Activated CD8-positive, alpha-beta T cell treated with anti-CD3 and anti-CD28 coated beads, Interleukin-2, amount 10 ng/mL, durations not matched to agents 7 days and 5 days (primary cell): Measurements from ENCODE around the gene CLEC4F. TPM values are rescaled to one million over a fixed set of nuclear protein-coding genes. Genes with fewer than 3 reads are reported as not detected.

ENCODE experiments used
- ATAC-seq: fragments of 150-1000 bp; cut with Tn5 transposase; one replicate; pipeline ENCODE4 v1.10.0; 2021; ENCODE audit warnings: moderate library complexity
- CTCF ChIA-PET: fragments of 350-600 bp; sonication (Branson Sonifier 250); formaldehyde crosslinking; loops from one replicate; lab custom pipeline; 2021; ENCODE audit warnings: antibody characterized with exemption; lab: Charles Lee
- POLR2A ChIA-PET: fragments of 350-600 bp; sonication (Branson Sonifier 250); formaldehyde crosslinking; loops from one replicate; lab custom pipeline; 2021; ENCODE audit warnings: antibody characterized with exemption; lab: Charles Lee
- DNase-seq: peaks from one replicate; pipeline ENCODE4 v3.0.0-alpha.2; 2020
- H3K27ac Mint-ChIP-seq: one replicate; pipeline ENCODE4 v1.8.0; 2021; ENCODE audit warnings: mild to moderate bottlenecking, mixed read lengths
- H3K27me3 Mint-ChIP-seq: one replicate; pipeline ENCODE4 v1.8.0; 2021; ENCODE audit warnings: low read depth, mixed read lengths
- H3K36me3 Mint-ChIP-seq: one replicate; pipeline ENCODE4 v1.8.0; 2021; ENCODE audit warnings: low read depth, mixed read lengths
- H3K4me1 Mint-ChIP-seq: one replicate; pipeline ENCODE4 v1.8.0; 2021; ENCODE audit warnings: low read depth, mixed read lengths
- H3K4me3 Mint-ChIP-seq: one replicate; pipeline ENCODE4 v1.8.0; 2021; ENCODE audit warnings: mild to moderate bottlenecking, mixed read lengths
- H3K9me3 Mint-ChIP-seq: one replicate; pipeline ENCODE4 v1.8.0; 2022; ENCODE audit warnings: mixed read lengths; ENCODE audit not compliant: insufficient read depth
- total RNA-seq, 2 experiments: library from RNA; stranded (reverse); gene quantifications; one replicate each; pipeline ENCODE4 v1.2.3, GENCODE V29; 2021

The CLEC4F gene, protein sequence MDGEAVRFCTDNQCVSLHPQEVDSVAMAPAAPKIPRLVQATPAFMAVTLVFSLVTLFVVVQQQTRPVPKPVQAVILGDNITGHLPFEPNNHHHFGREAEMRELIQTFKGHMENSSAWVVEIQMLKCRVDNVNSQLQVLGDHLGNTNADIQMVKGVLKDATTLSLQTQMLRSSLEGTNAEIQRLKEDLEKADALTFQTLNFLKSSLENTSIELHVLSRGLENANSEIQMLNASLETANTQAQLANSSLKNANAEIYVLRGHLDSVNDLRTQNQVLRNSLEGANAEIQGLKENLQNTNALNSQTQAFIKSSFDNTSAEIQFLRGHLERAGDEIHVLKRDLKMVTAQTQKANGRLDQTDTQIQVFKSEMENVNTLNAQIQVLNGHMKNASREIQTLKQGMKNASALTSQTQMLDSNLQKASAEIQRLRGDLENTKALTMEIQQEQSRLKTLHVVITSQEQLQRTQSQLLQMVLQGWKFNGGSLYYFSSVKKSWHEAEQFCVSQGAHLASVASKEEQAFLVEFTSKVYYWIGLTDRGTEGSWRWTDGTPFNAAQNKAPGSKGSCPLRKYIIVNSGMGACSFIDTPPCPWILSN
- not detected for total RNA-seq

GRCh38 chr2:70820499-70820898 is at the start of gene CLEC4F:
Gene CLEC4F (minus strand): TSS chr2:70820599. CDS start chr2:70820523, 76 bp downstream.
- DNase-seq, result no peak
- H3K27me3 Mint-ChIP-seq, result peaks cover 5% of the 10 kb centered on the region
- H3K9me3 Mint-ChIP-seq, result no peaks in the 10 kb centered on the region
- no peak within 1 kb of the TSS for H3K4me3 Mint-ChIP-seq
- no peaks in the 10 kb centered on the region for H3K36me3 Mint-ChIP-seq
- ATAC-seq, result no peak
- peaks cover 13% of the 10 kb centered on the region for H3K4me1 Mint-ChIP-seq
- POLR2A ChIA-PET, result no interaction called here
- CTCF ChIA-PET, result no interaction called here
- no peak within 1 kb of the TSS for H3K27ac Mint-ChIP-seq

DNA sequence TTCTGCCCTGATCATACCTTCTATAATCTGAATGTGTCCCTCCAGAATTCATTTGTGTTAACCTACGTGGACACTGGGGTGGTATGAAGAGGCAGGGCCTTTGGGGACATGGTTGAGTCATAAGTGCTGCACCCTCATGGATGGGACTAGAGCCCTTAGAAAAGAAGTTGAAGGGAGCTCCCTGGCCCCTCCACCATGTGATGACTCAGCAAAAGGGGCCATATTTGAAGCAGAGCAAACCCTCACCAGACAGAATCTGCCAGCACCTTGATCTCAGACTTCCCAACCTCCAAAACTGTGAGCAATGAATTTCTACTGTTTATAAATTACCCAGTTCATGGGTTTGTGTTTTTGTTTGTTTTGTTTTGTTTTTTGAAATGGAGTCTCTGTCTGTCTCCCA is 48.6 kb upstream of the CLEC4F start:
- Mint-ChIP-seq H3K4me1 (peaks cover 4% of the 10 kb centered on the region), H3K9me3 (no peaks in the 10 kb centered on the region), H3K36me3 (no peaks in the 10 kb centered on the region), H3K4me3 (no peak overlapping the region), H3K27me3 (peaks cover 22% of the 10 kb centered on the region), H3K27ac (no peak overlapping the region)
- POLR2A ChIA-PET, result no interaction called here
- no peak for DNase-seq
- CTCF ChIA-PET, result interaction anchor here (0.7 to 7.1 kb wide), 4 partner anchors 12 to 830 kb away, joined by 3 to 102 read pairs (median 14); no protein-coding TSS in a partner anchor
- no peak for ATAC-seq

GRCh38 chr2:70861777-70862625 is 41.6 kb upstream of the CLEC4F start:
- POLR2A ChIA-PET, result no interaction called here
- H3K27ac Mint-ChIP-seq, result no peak overlapping the region
- ATAC-seq (peak; percentile 90), DNase-seq (peak; percentile 78)
- peaks cover 3% of the 10 kb centered on the region for H3K4me1 Mint-ChIP-seq
- CTCF ChIA-PET, result interaction anchor here (0.6 to 5.6 kb wide), 14 partner anchors 9 to 558 kb away, joined by 3 to 49 read pairs (median 6); no protein-coding TSS in a partner anchor
- no peaks in the 10 kb centered on the region for H3K9me3 Mint-ChIP-seq
- H3K36me3 Mint-ChIP-seq, result no peaks in the 10 kb centered on the region
- H3K27me3 Mint-ChIP-seq, result peaks cover 52% of the 10 kb centered on the region
- no peak overlapping the region for H3K4me3 Mint-ChIP-seq

GRCh38 chr2:70855667-70856066 is 35.3 kb upstream of the CLEC4F start:
- DNase-seq (no peak), ATAC-seq (no peak)
- Mint-ChIP-seq H3K27ac (no peak overlapping the region), H3K4me3 (no peak overlapping the region), H3K9me3 (no peaks in the 10 kb centered on the region), H3K4me1 (peaks cover 29% of the 10 kb centered on the region), H3K27me3 (peaks cover 28% of the 10 kb centered on the region), H3K36me3 (no peaks in the 10 kb centered on the region)
- CTCF ChIA-PET, result interaction anchor here (3.9 to 4.1 kb wide), 2 partner anchors 15 to 92 kb away, joined by 19 to 25 read pairs; no protein-coding TSS in a partner anchor
- POLR2A ChIA-PET, result no interaction called here

DNA sequence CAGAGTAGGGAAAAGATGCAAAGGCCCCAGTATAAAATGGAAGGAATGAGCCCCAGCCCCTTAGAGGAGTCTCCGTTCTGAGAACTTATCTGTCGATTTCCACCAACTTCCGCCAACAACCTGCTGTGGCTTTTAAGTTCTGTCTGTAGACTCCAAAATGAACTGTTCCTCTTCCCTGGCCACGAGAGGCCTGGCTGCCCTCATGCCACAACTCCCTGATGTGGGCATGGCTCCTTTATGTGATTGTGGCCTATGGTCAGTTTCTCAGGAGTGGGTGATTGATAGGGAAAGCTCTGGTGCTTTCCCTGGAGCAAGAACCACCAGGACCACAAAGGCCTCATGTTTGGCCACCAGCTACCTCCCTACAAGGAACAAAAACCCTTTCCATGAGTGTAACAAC is 34.0 kb upstream of the CLEC4F start:
- ATAC-seq (no peak), DNase-seq (no peak)
- no peaks in the 10 kb centered on the region for H3K36me3 Mint-ChIP-seq
- H3K9me3 Mint-ChIP-seq, result no peaks in the 10 kb centered on the region
- ChIA-PET CTCF (interaction anchor here (2.9 kb wide), 1 partner anchor 7 kb away, joined by 21 read pairs; no protein-coding TSS in a partner anchor), POLR2A (no interaction called here)
- no peak overlapping the region for H3K4me3 Mint-ChIP-seq
- peaks cover 31% of the 10 kb centered on the region for H3K4me1 Mint-ChIP-seq
- no peak overlapping the region for H3K27ac Mint-ChIP-seq
- peaks cover 19% of the 10 kb centered on the region for H3K27me3 Mint-ChIP-seq

DNA sequence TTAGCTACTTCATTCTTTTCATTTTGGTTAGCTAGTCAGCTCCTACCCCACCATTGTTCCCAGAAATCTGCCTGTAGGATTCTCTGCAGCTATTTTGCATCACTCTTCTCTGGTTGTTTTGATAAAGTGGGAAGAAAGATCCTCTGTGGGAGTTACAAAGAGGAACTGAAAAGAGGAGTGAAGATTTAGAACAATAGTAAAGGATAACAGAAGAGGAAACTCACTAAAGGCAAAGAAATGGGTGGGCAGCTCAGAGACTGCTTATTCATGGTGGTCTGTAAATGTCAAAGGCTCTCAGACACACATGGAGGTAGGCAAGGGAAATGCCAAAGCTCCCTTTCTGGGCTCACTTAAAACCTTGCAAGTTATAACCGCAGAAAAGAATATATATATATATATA is 32.4 kb upstream of the CLEC4F start:
- Mint-ChIP-seq H3K27me3 (peaks cover 9% of the 10 kb centered on the region), H3K4me3 (no peak overlapping the region), H3K36me3 (no peaks in the 10 kb centered on the region), H3K27ac (no peak overlapping the region), H3K4me1 (peaks cover 31% of the 10 kb centered on the region), H3K9me3 (no peaks in the 10 kb centered on the region)
- no peak for DNase-seq
- ATAC-seq, result no peak
- ChIA-PET CTCF (interaction anchor here (1.1 to 2.9 kb wide), 9 partner anchors 9 to 197 kb away, joined by 3 to 21 read pairs (median 4); partner anchors contain the start of genes ADD2 and FIGLA), POLR2A (no interaction called here)

DNA sequence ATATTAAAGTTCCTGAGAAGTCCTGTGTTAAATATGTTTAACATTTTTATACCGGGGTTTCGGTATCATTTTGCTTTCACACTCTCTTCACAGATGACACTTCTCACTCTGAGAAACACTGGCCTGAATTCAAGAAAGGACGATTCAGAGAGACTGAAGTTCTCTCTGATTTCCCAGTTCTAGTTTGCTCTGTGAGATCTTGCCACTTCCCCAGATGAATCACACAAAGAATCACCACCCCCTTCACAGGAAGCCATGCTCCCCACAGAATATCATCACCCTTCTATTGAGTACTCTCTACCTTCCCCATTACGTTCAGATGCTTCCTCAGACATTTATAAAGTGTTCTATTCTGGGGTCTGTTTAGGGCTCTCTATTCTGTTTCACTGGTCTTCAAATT is 31.3 kb upstream of the CLEC4F start:
- DNase-seq (peak; percentile 55), ATAC-seq (peak; percentile 99)
- Mint-ChIP-seq H3K4me3 (peak overlapping the region; percentile 26), H3K27me3 (peaks cover 3% of the 10 kb centered on the region), H3K27ac (peak overlapping the region; percentile 78), H3K9me3 (no peaks in the 10 kb centered on the region), H3K4me1 (peaks cover 31% of the 10 kb centered on the region), H3K36me3 (no peaks in the 10 kb centered on the region)
- ChIA-PET CTCF (interaction anchor here (1.1 to 2.9 kb wide), 10 partner anchors 10 to 196 kb away, joined by 3 to 21 read pairs (median 4); partner anchors contain the start of genes ADD2 and FIGLA), POLR2A (no interaction called here)

GRCh38 chr2:70850925-70851324 is 30.5 kb upstream of the CLEC4F start:
- ChIA-PET CTCF (interaction anchor here (2.7 kb wide), 1 partner anchor 11 kb away, joined by 10 read pairs; no protein-coding TSS in a partner anchor), POLR2A (no interaction called here)
- ATAC-seq (no peak), DNase-seq (no peak)
- H3K9me3 Mint-ChIP-seq, result no peaks in the 10 kb centered on the region
- no peak overlapping the region for H3K4me3 Mint-ChIP-seq
- no peaks in the 10 kb centered on the region for H3K27me3 Mint-ChIP-seq
- H3K36me3 Mint-ChIP-seq, result peaks cover 2% of the 10 kb centered on the region
- H3K27ac Mint-ChIP-seq, result no peak overlapping the region
- H3K4me1 Mint-ChIP-seq, result peaks cover 31% of the 10 kb centered on the region

GRCh38 chr2:70842401-70842800 is 22.0 kb upstream of the CLEC4F start:
- Mint-ChIP-seq H3K9me3 (no peaks in the 10 kb centered on the region), H3K36me3 (peaks cover 2% of the 10 kb centered on the region), H3K4me3 (no peak overlapping the region), H3K27me3 (peaks cover 17% of the 10 kb centered on the region), H3K4me1 (no peaks in the 10 kb centered on the region), H3K27ac (no peak overlapping the region)
- POLR2A ChIA-PET, result no interaction called here
- DNase-seq, result no peak
- CTCF ChIA-PET, result interaction anchor here (0.8 to 1.3 kb wide), 3 partner anchors 19 to 54 kb away, joined by 3 to 5 read pairs (median 4); partner anchors contain the start of gene FIGLA
- no peak for ATAC-seq

GRCh38 chr2:70837980-70838925 is 17.9 kb upstream of the CLEC4F start:
- Mint-ChIP-seq H3K27ac (no peak overlapping the region), H3K4me1 (no peaks in the 10 kb centered on the region)
- CTCF ChIA-PET, result no interaction called here

More at GRCh38 chr2:70837980-70838925, 17.9 kb upstream of the CLEC4F start:
- Mint-ChIP-seq H3K4me3 (no peak overlapping the region), H3K36me3 (no peaks in the 10 kb centered on the region), H3K27me3 (peaks cover 9% of the 10 kb centered on the region), H3K9me3 (no peaks in the 10 kb centered on the region)
- POLR2A ChIA-PET, result no interaction called here
- ATAC-seq (no peak), DNase-seq (no peak)
